Left renal cortex interstitium (tissue), 4 donors: ENCODE results near the gene MRPL36. TPM values are rescaled to one million over a fixed set of nuclear protein-coding genes. Genes with fewer than 3 reads are reported as not detected.
"Not testable (repeated sequence)": the region's sequence is repeated elsewhere in the genome, so short reads cannot be mapped to it uniquely, and the experiment has no call there.

ENCODE experiments used
- DNase-seq, 4 donors: peaks; one replicate each; pipeline ENCODE4 v3.0.0-alpha.2; 2013; ENCODE audit warnings: low read depth in 4 of 4, low spot score in 2 of 4, missing footprints in 1 of 4
- polyA plus RNA-seq, 4 donors: library from polyadenylated mRNA; unstranded; fragments of 120-200 nt; gene quantifications; one replicate each; pipeline ENCODE4 v1.2.1, GENCODE V29; 2013; ENCODE audit not compliant: insufficient read length in 4 of 4

The MRPL36 gene
- 10 to 100 TPM; 35.1 to 54.9 (median 40.0) TPM for polyA plus RNA-seq

- DNase-seq = peak; percentile 66 to 84 (median 79)
Observed at GRCh38 chr5:1799602-1800471, at the start of gene MRPL36. Gene MRPL36 (minus strand): TSS chr5:1799837. CDS start chr5:1798935, 902 bp downstream.

- no peak for DNase-seq
Observed at GRCh38 chr5:1847611-1848010, 48.0 kb upstream of the MRPL36 start.

GRCh38 chr5:1847056-1847455 lies 47.4 kb upstream of the MRPL36 start:
- no peak for DNase-seq

- DNase-seq = no peak
Observed at GRCh38 chr5:1846583-1846982, 46.9 kb upstream of the MRPL36 start.

- no peak for DNase-seq
Observed at GRCh38 chr5:1845696-1846095, 46.1 kb upstream of the MRPL36 start.

GRCh38 chr5:1844708-1845436 lies 45.2 kb upstream of the MRPL36 start:
- DNase-seq = no peak

GRCh38 chr5:1843761-1844160 lies 44.1 kb upstream of the MRPL36 start:
- not testable (repeated sequence) for DNase-seq

- DNase-seq = no peak
Observed at GRCh38 chr5:1842004-1842819, 42.6 kb upstream of the MRPL36 start.

- no peak for DNase-seq
Observed at GRCh38 chr5:1840741-1841521, 41.3 kb upstream of the MRPL36 start.

GRCh38 chr5:1840071-1840547 lies 40.5 kb upstream of the MRPL36 start:
- DNase-seq = no peak

GRCh38 chr5:1838013-1838412 lies 38.4 kb upstream of the MRPL36 start:
- no peak for DNase-seq

GRCh38 chr5:1836891-1837880 lies 37.5 kb upstream of the MRPL36 start:
- DNase-seq = no peak

- DNase-seq = no peak
Observed at GRCh38 chr5:1836176-1836890, 36.7 kb upstream of the MRPL36 start.

- no peak for DNase-seq
Observed at GRCh38 chr5:1835431-1835830, 35.8 kb upstream of the MRPL36 start.

GRCh38 chr5:1834721-1835429 lies 35.2 kb upstream of the MRPL36 start:
- DNase-seq = no peak

- DNase-seq = no peak
Observed at GRCh38 chr5:1834022-1834551, 34.5 kb upstream of the MRPL36 start.
